Inferior parietal cortex (tissue), 1 donor: ENCODE data around the gene KRTAP5-9.
"Not testable (repeated sequence)": the region's sequence is repeated elsewhere in the genome, so short reads cannot be mapped to it uniquely, and the experiment has no call there.

Experiments used
- DNase-seq: peaks from one replicate; pipeline ENCODE4 v3.0.0-alpha.2; 2016; ENCODE audit errors: extremely low spot score

The KRTAP5-9 gene

GRCh38 chr11:71562120-71562519 is 13.9 kb downstream of the KRTAP5-9 start:
- no peak for DNase-seq

GRCh38 chr11:71563406-71563805 is 15.2 kb downstream of the KRTAP5-9 start:
- DNase-seq: peak; percentile 27

- DNase-seq: no peak
These were observed 16.2 kb downstream of the KRTAP5-9 start for GRCh38 chr11:71564430-71564829.

DNA sequence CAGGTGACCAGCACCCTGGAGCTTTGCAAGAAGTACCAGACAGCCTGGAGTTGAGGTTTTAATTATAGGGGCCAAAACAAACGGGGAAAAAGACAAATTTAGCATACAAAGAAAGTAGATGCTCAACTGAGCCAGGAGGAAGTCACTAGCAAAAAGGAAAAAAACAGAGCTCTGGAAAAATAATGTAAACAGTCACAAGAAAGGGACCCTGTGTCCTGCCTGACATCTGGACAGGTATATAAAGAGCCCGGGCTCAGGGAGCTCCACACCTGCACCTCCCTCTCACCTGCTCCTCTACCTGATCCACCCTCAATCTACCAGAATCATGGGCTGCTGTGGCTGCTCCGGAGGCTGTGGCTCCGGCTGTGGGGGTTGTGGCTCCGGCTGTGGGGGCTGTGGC is 17.0 kb downstream of the KRTAP5-9 start, which contains the start of gene KRTAP5-10:
TSS of gene KRTAP5-10 (plus strand) at position 301 of the 400 bp plus-strand sequence. CDS start at position 326, 25 bp downstream.
- DNase-seq: no peak

DNA sequence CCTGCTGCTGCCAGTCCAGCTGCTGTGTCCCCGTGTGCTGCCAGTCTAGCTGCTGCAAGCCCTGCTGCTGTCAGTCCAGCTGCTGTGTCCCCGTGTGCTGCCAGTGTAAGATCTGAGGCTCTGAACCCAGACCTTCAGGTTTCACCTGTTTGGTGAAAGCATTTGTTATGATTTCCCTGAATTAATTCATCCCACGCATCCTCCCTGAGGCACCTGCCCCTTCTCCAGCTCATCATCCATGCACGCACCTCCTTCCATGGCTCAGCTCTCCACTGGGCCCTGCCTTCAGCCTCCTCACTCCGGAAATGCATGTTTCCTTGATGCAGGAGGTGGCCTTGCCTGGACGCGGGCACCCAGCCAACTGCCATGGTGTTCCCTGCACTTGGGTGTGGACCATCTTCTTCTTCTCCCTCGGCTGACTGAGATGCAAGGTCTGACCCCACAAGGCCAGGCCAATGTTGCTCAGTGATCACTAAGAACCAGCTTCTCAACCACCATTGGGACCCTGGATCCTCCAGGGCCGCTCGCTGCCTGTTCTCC is 17.9 kb downstream of the KRTAP5-9 start:
- DNase-seq: no peak

DNA sequence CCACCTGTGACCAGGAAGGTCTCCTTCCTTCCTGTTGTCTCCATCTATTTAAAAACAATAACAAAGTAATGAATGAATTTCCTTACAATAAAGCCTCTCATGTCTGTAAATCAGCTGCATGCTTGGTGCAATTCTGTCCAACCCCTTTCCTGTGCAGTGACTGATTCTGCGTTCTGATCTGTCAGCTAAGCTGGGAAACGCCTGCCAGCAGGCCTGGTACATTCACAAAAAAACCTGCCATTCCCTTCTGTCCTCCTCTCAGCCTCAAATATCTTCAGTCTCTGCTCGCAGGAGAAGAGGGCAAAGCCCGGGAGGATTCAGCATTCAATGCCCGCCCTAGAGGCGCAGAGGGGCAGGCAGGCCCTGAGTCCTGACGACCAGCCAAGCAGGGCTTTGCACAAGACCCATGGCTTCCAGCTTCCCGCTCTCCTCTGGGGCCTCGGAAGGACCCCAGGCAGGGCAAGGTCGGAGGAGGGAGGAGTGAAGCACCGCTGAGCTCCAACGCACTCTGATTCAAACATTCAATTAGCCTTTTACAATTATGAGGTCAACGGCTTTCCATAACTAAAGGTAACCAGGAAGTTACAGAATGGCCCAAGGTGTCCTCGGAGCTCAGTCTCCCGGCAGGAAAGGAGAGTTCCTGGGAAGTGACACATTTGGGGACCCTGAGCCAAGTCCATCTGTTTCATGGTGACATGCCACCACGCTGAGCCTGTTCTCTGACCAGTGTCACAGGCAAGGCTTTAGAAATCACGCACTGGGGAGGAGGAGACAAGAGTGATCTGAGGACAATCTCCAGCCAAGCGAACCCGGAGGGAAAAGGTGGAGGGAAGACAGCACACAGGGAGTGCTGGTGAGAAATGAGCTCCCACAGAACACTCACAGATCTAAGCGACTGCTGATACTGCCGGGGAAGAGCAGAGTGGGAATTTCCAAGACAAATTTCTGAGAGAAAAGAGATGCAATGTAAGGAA is 18.7 kb downstream of the KRTAP5-9 start:
- not testable (repeated sequence) for DNase-seq

- not testable (repeated sequence) for DNase-seq
These were observed 19.4 kb downstream of the KRTAP5-9 start for GRCh38 chr11:71567633-71568032.

- no peak for DNase-seq
These were observed 20.6 kb downstream of the KRTAP5-9 start for GRCh38 chr11:71568704-71569349.

DNA sequence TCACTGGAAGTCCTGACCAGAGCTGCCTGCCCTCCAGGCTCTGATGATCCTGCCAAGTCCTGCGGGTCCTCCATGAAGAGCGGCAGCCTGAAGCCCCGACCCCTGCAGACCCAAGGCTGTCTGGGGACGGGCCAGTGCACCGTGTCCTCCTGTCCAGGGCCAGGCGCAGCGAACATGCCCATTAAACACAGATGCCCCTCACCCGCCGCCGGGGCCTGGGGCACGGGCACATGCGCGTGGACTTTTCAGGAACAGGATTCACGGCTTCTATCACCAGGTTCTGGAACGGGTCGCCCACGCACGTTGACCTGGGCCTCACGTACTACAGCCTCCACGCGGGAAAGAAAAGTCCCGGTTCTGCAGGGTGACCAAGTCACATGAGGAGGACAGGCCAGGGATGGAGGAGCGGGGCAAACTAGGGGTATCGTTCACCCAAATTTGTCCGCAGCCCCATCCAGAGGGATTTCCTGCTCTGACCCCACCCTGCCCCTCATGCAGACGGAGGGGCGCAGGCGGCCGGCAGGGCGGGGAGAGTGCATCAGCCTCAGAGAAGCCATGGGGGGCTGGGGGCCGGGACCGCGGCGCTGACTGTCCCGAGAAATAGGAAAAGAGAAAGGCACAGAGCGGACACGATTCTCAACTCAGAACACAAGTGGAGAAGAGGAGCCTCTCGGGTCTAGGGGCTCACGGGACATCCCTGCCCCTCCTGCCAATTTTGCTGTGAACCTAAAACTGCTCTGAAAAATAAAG is 23.1 kb downstream of the KRTAP5-9 start:
- DNase-seq: not testable (repeated sequence)

DNA sequence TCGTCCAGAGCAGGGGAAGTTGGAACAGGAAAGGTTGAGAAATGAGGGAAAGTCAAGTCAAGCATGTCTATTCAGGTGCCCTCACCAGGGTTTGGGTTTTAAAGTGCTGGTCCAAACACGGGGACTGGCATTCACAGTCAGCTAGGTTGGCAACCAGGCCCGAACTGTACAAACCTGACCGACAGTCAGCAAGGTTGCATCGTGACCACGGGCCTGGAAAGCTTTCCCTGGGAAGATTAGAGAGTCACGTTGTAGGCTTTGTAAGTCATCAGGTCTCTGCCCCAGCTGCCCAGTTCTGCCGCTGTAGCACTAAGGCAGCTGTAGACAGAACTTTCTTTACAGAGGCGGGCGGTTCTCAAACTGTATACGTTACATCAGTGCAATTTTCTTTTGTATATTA is 24.6 kb downstream of the KRTAP5-9 start:
- DNase-seq: no peak

DNA sequence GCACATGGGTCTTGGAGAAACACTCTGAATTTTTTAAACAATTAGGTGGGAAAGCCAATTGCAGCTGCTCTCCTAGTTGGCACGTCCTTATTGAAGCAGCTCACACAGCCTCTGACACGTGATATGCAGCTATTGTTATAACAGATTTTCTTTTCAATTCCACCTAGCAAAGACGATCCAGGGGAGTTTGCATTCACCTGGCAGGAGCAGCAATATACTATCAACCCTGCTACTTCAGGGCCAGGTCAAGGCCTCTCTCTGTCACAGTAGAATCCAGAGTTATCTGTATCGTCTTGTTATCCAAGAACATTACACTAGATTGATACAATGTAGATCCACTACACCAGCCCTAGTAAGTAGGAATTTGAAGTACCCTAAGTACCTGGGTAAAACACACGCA is 26.2 kb downstream of the KRTAP5-9 start:
- DNase-seq: no peak

- DNase-seq: no peak
These were observed 27.7 kb downstream of the KRTAP5-9 start for GRCh38 chr11:71575723-71576424.

DNA sequence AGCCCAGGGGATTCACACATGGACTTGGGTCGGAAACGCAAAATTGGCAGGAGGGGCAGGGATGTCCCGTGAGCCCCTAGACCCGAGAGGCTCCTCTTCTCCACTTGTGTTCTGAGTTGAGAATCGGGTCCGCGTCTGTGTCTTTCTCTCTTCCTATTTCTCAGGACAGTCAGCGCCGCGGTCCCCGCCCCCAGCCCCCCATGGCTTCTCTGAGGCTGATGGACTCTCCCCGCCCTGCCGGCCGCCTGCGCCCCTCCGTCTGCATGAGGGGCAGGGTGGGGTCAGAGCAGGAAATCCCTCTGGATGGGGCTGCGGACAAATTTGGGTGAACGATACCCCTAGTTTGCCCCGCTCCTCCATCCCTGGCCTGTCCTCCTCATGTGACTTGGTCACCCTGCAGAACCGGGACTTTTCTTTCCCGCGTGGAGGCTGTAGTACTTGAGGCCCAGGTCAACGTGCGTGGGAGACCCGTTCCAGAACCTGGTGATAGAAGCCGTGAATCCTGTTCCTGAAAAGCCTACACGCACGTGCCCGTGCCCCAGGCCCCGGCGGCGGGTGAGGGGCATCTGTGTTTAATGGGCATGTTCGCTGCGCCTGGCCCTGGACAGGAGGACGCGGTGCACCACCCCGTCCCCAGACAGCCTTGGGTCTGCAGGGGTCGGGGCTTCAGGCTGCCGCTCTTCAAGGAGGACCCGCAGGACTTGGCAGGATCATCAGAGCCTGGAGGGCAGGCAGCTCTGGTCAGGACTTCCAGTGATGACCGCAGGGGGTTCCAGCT is 28.7 kb downstream of the KRTAP5-9 start:
- DNase-seq: not testable (repeated sequence)

DNA sequence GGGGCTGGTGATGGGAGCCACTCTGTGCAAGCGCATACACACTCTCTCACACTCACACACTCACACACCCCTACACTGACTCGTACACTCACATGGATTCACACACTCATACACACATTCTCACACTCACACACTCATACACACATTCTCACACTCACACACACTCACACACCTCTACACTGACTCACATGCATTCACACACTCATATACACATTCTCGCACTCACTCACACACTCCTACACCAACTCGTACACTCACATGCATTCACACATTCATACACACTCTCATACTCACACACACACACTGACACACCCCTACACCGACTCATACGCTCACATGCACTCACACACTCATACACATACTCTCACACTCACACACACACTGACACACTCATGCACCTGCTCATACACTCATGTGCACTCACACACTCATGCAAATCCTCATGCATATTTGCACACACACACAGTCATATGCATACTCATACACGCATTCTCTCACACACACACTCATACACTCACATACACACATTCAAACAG is 29.3 kb downstream of the KRTAP5-9 start:
- no peak for DNase-seq

DNA sequence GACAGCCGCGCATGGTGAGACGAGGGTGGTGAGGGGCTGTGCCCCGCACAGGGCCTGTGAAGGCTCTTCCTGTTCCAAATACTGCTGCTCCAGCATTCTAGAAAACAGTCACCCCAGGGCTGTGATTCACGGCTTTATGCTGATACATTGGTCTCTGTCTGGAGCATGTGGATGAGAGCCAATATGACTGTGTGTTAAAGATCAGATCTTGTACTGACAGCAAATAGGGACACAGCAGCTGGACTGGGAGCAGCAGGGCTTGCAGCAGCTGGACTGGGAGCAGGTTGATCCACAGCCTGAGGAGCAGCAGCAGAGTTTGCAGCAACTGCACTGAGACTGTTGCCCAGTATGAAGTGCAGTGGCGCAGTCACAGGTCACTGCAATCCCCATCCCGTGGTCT is 31.3 kb downstream of the KRTAP5-9 start:
- not testable (repeated sequence) for DNase-seq

GRCh38 chr11:71580057-71581003 is 32.1 kb downstream of the KRTAP5-9 start:
- peak; percentile 75 for DNase-seq

DNA sequence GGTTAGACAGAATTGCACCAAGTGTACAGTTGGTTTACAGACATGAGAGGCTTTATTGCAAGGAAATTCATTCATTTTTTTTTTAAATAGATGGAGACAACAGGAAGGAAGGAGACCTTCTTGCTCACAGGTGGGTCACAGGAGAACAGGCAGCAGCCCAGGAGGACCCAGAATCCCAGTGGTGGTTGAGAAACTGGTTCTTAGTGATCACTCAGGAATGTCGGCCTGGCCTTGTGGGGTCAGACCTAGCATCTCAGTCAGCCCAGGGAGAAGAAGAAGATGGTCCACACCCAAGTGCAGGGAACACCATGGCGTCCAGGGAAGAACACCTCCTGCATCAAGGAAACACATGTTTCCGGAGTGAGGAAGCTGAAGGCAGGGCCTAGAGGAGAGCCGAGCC is 33.6 kb downstream of the KRTAP5-9 start:
- DNase-seq: no peak

DNA sequence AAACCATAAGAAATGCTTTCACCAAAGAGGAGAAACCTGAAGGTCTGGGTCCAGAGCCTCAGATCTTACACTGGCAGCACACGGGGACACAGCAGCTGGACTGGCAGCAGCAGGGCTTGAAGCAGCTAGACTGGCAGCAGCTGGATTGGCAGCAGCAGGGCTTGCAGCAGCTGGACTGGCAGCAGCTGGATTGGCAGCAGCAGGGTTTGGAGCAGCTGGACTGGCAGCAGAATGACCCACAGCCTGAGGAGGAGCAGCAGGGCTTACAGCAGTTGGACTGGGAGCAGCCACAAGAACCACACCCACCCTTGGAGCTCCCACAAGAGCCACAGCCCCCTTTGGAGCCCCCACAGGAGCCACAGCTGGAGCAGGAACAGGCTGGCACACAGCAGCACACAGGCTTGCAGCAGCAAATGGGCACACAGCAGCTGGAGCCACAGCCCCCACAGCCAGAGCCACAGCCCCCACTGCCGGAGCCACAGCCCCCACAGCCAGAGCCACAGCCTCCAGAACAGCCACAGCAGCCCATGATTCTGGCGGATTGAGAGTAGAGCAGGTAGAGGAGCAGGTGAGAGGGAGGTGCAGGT is 34.2 kb downstream of the KRTAP5-9 start, which contains the start of gene KRTAP5-11:
TSS of gene KRTAP5-11 (minus strand) at position 567 of the 587 bp plus-strand sequence. CDS start at position 529, 38 bp downstream.
- no peak for DNase-seq
